ENCODE measurements around the gene PIERCE2.

DNA sequence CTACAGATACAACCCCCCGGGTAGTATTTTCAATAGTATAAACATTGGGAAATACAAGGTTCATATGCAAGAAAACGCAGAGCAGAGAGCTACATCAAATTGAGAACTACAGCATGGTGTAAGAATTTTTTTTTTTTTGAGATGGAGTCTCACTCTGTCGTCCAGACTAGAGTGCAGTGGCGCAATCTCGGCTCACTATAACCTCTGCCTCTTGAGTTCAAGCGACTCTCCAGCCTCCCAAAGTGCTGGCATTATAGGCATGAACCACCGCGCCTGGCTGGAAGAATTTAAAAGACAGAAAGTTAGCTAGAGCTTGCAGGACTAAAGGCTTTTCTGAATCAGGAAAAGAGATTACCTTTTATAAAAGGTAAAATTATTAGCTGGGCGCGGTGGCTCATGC is 47.2 kb upstream of the PIERCE2 start:
- TF ChIP-seq, protein P1, sequence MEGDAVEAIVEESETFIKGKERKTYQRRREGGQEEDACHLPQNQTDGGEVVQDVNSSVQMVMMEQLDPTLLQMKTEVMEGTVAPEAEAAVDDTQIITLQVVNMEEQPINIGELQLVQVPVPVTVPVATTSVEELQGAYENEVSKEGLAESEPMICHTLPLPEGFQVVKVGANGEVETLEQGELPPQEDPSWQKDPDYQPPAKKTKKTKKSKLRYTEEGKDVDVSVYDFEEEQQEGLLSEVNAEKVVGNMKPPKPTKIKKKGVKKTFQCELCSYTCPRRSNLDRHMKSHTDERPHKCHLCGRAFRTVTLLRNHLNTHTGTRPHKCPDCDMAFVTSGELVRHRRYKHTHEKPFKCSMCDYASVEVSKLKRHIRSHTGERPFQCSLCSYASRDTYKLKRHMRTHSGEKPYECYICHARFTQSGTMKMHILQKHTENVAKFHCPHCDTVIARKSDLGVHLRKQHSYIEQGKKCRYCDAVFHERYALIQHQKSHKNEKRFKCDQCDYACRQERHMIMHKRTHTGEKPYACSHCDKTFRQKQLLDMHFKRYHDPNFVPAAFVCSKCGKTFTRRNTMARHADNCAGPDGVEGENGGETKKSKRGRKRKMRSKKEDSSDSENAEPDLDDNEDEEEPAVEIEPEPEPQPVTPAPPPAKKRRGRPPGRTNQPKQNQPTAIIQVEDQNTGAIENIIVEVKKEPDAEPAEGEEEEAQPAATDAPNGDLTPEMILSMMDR (conservative IDR thresholded peaks at IDR 0.05; ENCODE audit: low read length), result no peak
- TF ChIP-seq EZH2phosphoT487 (IDR thresholded peaks at IDR 0.05; ENCODE audit: borderline replicate concordance), result no peak

Measured in Loucy (cell line).